Caco-2 (cell line): ENCODE measurements around the gene CACNG4. TPM values are rescaled to one million over a fixed set of nuclear protein-coding genes. Genes with fewer than 3 reads are reported as not detected.

Source experiments
- BruUV-seq: library from RNA; stranded (reverse); fragments of 400-500 nt; replicated peaks from 2 replicates; lab custom pipeline; 2021; lab: Mats Ljungman, UMichigan
- CTCF ChIA-PET: fragments of 300-600 bp; sonication (Branson Sonifier 250); formaldehyde crosslinking; loops from one replicate; lab custom pipeline; 2022; ENCODE audit warnings: antibody characterized with exemption; lab: Charles Lee
- POLR2A ChIA-PET: fragments of 300-600 bp; sonication (Branson Sonifier 250); formaldehyde crosslinking; loops from one replicate; lab custom pipeline; 2022; ENCODE audit warnings: antibody characterized with exemption; lab: Charles Lee
- DNase-seq, 2 experiments: peaks; one replicate each; pipeline versions ENCODE4 v3.0.0 to v3.0.0-alpha.2; 2020 to 2022
- H3K27me3 ChIP-seq: replicated peaks from 2 replicates; pipeline ENCODE4 v1.6.0; 2011; ENCODE audit warnings: low read length; ENCODE audit not compliant: control insufficient read depth, insufficient read depth
- H3K36me3 ChIP-seq: 2 replicates; pipeline ENCODE4 v1.5.1; 2011; ENCODE audit warnings: low read length; ENCODE audit not compliant: control insufficient read depth, insufficient read depth
- H3K4me1 ChIP-seq: fragments of 250-450 bp; sonication (Bioruptor Pico); 2 replicates; pipeline ENCODE4 v1.5.1; 2020; ENCODE audit warnings: mild to moderate bottlenecking
- H3K4me3 ChIP-seq: 2 replicates; pipeline ENCODE4 v1.5.1; 2011; ENCODE audit warnings: low read depth, mild to moderate bottlenecking, control low read depth, low read length
- H3K9me3 ChIP-seq: fragments of 250-450 bp; sonication (Bioruptor Pico); 2 replicates; pipeline ENCODE4 v1.5.1; 2020; ENCODE audit warnings: mild to moderate bottlenecking, moderate library complexity
- H3K27ac Mint-ChIP-seq: one replicate; pipeline ENCODE4 v1.8.0; 2022; ENCODE audit warnings: mixed read lengths; ENCODE audit not compliant: unreplicated experiment
- H3K27me3 Mint-ChIP-seq: one replicate; pipeline ENCODE4 v1.8.0; 2022; ENCODE audit warnings: mixed read lengths; ENCODE audit not compliant: insufficient read depth, unreplicated experiment
- H3K36me3 Mint-ChIP-seq: one replicate; pipeline ENCODE4 v1.8.0; 2022; ENCODE audit warnings: mild to moderate bottlenecking, mixed read lengths; ENCODE audit not compliant: insufficient read depth, unreplicated experiment
- H3K4me1 Mint-ChIP-seq: one replicate; pipeline ENCODE4 v1.8.0; 2022; ENCODE audit warnings: low read depth, mixed read lengths; ENCODE audit not compliant: unreplicated experiment
- H3K4me3 Mint-ChIP-seq: one replicate; pipeline ENCODE4 v1.8.0; 2022; ENCODE audit warnings: mild to moderate bottlenecking, moderate library complexity, mixed read lengths; ENCODE audit not compliant: unreplicated experiment
- H3K9me3 Mint-ChIP-seq: one replicate; pipeline ENCODE4 v1.8.0; 2022; ENCODE audit warnings: mixed read lengths; ENCODE audit not compliant: unreplicated experiment
- intact Hi-C: fragments of 100-400 bp; cut with micrococcal nuclease; formaldehyde crosslinking; loops from one replicate; pipeline ENCODE4 v1.10.0; 2022; ENCODE audit not compliant: unreplicated experiment
- total RNA-seq: library from RNA; stranded (reverse); gene quantifications from 2 replicates; pipeline ENCODE4 v1.2.3, GENCODE V29; 2022
- TF ChIP-seq, protein P1 (sequence below), 2 experiments: fragments of 200-600 bp in 1 of 2; IDR thresholded peaks; 1 replicate in 1 of 2; 2 replicates in 1 of 2; pipeline versions ENCODE4 v1.5.1 to v1.8.0; 2011 to 2022; ENCODE audit warnings: antibody characterized with exemption in 1 of 2, control low read depth in 1 of 2, inconsistent platforms in 1 of 2, low read depth in 1 of 2, low read length in 1 of 2, mild to moderate bottlenecking in 1 of 2, moderate library complexity in 1 of 2; ENCODE audit not compliant: insufficient read depth in 1 of 2, severe bottlenecking in 1 of 2, unreplicated experiment in 1 of 2

Gene CACNG4
- total RNA-seq, 1 experiment from 2014 or later: 12.8 TPM

GRCh38 chr17:67032985-67033384, 68.5 kb downstream of the CACNG4 start:
- TF ChIP-seq, protein P1, sequence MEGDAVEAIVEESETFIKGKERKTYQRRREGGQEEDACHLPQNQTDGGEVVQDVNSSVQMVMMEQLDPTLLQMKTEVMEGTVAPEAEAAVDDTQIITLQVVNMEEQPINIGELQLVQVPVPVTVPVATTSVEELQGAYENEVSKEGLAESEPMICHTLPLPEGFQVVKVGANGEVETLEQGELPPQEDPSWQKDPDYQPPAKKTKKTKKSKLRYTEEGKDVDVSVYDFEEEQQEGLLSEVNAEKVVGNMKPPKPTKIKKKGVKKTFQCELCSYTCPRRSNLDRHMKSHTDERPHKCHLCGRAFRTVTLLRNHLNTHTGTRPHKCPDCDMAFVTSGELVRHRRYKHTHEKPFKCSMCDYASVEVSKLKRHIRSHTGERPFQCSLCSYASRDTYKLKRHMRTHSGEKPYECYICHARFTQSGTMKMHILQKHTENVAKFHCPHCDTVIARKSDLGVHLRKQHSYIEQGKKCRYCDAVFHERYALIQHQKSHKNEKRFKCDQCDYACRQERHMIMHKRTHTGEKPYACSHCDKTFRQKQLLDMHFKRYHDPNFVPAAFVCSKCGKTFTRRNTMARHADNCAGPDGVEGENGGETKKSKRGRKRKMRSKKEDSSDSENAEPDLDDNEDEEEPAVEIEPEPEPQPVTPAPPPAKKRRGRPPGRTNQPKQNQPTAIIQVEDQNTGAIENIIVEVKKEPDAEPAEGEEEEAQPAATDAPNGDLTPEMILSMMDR (IDR thresholded peaks at IDR 0.05; ENCODE audit: insufficient read depth in 1 of 2, low read depth in 1 of 2, low read length in 1 of 2, severe bottlenecking in 1 of 2, unreplicated experiment in 1 of 2): no peak
- Histone ChIP-seq H3K4me1 (peaks cover 7% of the 10 kb centered on the region), H3K4me3 (no peak overlapping the region), H3K27me3 (no peaks in the 10 kb centered on the region), H3K9me3 (no peaks in the 10 kb centered on the region), H3K36me3 (no peaks in the 10 kb centered on the region)
- H3K4me3 Mint-ChIP-seq: no peak overlapping the region
- DNase-seq: no peak
- peaks cover 37% of the 10 kb centered on the region for H3K9me3 Mint-ChIP-seq
- ChIA-PET POLR2A (no interaction called here), CTCF (no interaction called here)
- no peak overlapping the region for H3K27ac Mint-ChIP-seq
- H3K27me3 Mint-ChIP-seq: no peaks in the 10 kb centered on the region
- intact Hi-C loops: no loop called here
- no TSS peak for BruUV-seq
- H3K4me1 Mint-ChIP-seq: peaks cover 20% of the 10 kb centered on the region
- no peaks in the 10 kb centered on the region for H3K36me3 Mint-ChIP-seq

GRCh38 chr17:67033613-67034012, 69.1 kb downstream of the CACNG4 start:
- Histone ChIP-seq H3K36me3 (no peaks in the 10 kb centered on the region), H3K27me3 (no peaks in the 10 kb centered on the region), H3K9me3 (no peaks in the 10 kb centered on the region), H3K4me3 (no peak overlapping the region), H3K4me1 (peaks cover 13% of the 10 kb centered on the region)
- Mint-ChIP-seq H3K9me3 (peaks cover 37% of the 10 kb centered on the region), H3K27ac (no peak overlapping the region), H3K4me1 (peaks cover 24% of the 10 kb centered on the region), H3K27me3 (no peaks in the 10 kb centered on the region), H3K36me3 (no peaks in the 10 kb centered on the region), H3K4me3 (no peak overlapping the region)
- no TSS peak for BruUV-seq
- POLR2A ChIA-PET: no interaction called here
- intact Hi-C loops: no loop called here
- CTCF ChIA-PET: no interaction called here
- no peak for DNase-seq
- TF ChIP-seq, protein P1 (IDR thresholded peaks at IDR 0.05; ENCODE audit: insufficient read depth in 1 of 2, low read depth in 1 of 2, low read length in 1 of 2, severe bottlenecking in 1 of 2, unreplicated experiment in 1 of 2): no peak

DNA sequence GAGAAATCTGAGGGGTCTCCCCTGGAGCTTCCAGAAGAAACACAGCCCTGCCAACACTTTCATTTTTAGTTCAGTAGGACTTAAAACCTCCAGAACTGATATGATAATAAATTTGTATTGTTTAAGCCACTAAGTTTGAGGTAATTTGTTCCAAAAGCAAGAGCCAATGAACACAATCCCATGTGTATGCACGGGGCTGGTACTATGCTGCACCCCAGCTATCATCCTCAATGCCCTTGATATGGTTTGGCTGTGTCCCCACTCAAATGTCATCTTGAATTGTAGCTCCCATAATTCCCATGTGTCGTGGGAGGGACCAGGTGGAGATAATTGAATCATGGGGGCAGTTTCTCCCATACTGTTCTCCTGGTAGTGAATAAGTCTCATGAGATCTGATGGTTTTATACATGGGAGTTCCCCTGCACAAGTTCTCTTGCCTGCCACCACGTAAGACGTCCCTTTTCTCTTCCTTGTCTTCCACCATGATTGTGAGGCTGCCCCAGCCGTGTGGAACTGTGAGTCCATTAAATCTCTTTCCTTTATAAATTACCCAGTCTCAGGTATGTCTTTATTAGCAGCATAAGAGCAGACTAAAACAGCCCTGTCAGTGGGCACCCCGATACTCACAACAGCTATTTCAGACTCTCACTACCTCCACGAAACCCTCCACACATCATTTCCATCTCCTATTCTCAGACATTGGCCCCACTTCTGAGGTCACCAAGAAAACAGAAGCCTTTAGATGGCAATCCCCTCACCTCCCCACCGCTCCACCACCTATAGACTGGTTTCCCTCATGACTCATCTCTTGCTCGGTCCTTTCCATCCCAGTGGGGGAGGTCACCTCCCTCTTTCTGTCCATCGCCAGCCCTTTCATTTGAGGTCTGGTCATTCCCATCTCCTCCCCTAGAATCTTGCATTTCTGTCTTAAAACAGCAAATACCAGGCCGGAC, 70.9 kb downstream of the CACNG4 start:
- DNase-seq: no peak
- intact Hi-C loops: loop anchor here (5.0 kb wide), 1 partner anchor 73 kb away; the partner anchor contains the start of gene CACNG4
- Mint-ChIP-seq H3K4me3 (no peak overlapping the region), H3K27ac (no peak overlapping the region), H3K4me1 (peaks cover 27% of the 10 kb centered on the region), H3K36me3 (no peaks in the 10 kb centered on the region), H3K27me3 (no peaks in the 10 kb centered on the region), H3K9me3 (peaks cover 37% of the 10 kb centered on the region)
- H3K27me3 ChIP-seq: no peaks in the 10 kb centered on the region
- H3K4me1 ChIP-seq: peaks cover 28% of the 10 kb centered on the region
- H3K9me3 ChIP-seq: no peaks in the 10 kb centered on the region
- no peak overlapping the region for H3K4me3 ChIP-seq
- no peaks in the 10 kb centered on the region for H3K36me3 ChIP-seq
- TF ChIP-seq, protein P1 (IDR thresholded peaks at IDR 0.05; ENCODE audit: insufficient read depth in 1 of 2, low read depth in 1 of 2, low read length in 1 of 2, severe bottlenecking in 1 of 2, unreplicated experiment in 1 of 2): no peak
- POLR2A ChIA-PET: interaction anchor here (0.5 kb wide), 1 partner anchor 787 kb away, joined by 3 read pairs; no protein-coding TSS in a partner anchor
- CTCF ChIA-PET: no interaction called here
- BruUV-seq: no TSS peak
